ENCODE measurements around the gene PROCA1.
A peak's percentile ranks its signal among the peaks of the same experiment; 100 is the strongest.
"Not testable (repeated sequence)": the region's sequence is repeated elsewhere in the genome, so short reads cannot be mapped to it uniquely, and the experiment has no call there.

PROCA1 gene

DNA sequence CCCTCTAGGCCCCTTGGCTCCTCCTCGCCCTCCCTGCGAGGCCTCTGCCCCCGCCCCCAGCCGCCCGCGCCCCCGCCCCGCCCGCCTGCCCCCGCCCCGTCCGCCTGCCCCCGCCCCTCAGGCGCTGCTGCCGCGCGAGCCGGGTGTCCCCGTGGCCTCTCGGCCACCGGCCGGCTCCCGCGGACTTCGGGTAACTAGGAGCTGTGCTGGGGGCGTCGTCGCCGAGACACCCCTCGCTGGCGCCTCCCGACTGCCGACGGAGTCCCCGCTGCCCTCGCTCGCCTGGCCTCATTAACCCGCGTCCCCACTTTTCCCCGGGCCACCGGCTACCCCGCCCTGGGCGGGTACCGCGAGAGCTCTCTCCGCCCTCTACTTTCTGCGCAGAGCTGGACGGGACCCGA, 14.5 kb upstream of the PROCA1 start, which contains the start of gene TLCD1:
TSS of gene TLCD1 (minus strand) at position 8 of the 401 bp plus-strand sequence. CDS start 136 bp downstream, outside the sequence.
- peak in 1 of 2 donors; percentile 49 for DNase-seq (ENCODE audit: extremely low read depth in 1 of 2, low read depth in 1 of 2)

DNA sequence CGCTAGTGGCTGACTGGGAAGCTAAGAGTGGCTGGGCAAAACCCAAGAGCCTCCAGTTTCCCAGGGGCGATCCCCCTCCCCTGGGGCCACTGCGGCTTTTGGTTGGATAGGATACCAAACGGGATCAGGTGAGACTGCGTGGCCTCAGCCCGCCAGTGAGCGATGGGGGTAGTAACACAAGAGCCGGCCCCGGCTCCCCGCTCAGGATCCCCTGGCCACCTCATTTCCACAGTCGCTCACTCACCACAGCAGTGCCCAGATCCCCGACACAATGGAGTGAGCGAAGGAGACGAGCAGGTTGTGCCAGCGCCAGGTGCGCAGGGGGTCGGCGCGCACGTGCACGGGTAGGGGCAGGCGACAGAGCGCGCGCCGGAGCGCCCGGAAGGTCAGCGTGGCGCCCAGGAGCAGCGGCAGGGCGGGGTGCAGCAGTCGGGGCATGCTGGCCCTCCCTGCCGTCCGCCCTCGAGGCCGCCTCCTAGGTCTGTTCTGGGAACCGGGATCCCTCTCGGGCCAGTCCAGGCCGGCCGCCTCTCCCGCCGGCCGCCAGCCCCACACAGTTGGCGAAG, 14.1 kb upstream of the PROCA1 start:
- no peak for DNase-seq (ENCODE audit: extremely low read depth in 1 of 2, low read depth in 1 of 2)

DNA sequence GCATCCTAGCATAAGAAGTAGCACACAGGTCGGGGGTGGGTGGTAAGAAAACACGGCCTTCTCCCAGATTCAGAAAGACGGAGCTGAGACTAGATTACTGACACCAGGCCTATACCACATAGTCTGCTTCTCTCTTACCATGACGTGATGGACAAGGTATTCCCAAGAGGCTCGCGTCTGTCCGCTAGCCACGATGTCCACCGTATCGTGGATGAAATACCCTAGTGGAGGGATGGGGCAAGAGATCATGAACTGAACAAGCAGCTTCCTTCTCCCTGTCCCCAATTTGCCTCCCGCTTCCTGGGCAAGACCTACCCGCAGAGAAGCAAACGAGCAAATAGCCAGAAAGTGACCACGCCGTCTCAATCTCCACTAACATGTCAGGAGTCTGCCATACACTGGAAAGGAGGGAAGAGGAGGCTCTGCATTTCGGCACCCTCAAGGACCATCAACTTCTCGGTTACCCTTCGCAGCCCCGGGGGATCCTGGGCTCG, 13.5 kb upstream of the PROCA1 start:
- no peak for DNase-seq (ENCODE audit: extremely low read depth in 1 of 2, low read depth in 1 of 2)

DNA sequence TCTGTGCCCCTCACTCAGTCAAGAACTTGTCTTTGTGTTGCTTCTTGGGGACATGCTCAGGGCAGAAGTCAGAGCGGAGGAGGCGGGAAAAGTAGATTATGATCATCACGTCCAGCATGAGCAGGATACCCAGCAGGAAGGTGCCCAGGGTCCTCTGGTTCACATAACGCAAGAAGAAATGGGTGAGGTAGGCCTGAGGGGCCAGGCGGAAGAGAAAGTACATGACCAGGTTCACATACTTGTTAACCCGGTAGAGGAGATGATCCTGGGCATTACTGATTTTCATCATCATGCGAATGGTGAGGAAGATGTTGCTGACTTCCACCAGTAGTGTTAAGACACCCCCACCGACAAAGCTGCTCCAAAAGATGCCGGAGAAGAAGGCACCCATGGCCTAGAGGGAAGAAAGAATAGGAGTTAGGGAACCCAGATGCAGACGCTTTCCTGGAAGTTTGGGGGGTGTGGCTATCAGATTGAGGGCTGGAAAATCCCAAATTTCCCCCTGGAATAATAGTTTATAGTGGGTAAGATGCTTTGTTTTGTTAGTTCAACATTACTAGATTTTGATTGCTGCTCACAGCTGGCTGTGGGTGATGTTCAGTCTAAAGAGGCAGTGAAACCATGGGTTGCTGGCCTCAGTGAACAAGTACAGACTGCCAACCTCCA, 12.9 kb upstream of the PROCA1 start:
- DNase-seq (ENCODE audit: extremely low read depth in 1 of 2, low read depth in 1 of 2): no peak

DNA sequence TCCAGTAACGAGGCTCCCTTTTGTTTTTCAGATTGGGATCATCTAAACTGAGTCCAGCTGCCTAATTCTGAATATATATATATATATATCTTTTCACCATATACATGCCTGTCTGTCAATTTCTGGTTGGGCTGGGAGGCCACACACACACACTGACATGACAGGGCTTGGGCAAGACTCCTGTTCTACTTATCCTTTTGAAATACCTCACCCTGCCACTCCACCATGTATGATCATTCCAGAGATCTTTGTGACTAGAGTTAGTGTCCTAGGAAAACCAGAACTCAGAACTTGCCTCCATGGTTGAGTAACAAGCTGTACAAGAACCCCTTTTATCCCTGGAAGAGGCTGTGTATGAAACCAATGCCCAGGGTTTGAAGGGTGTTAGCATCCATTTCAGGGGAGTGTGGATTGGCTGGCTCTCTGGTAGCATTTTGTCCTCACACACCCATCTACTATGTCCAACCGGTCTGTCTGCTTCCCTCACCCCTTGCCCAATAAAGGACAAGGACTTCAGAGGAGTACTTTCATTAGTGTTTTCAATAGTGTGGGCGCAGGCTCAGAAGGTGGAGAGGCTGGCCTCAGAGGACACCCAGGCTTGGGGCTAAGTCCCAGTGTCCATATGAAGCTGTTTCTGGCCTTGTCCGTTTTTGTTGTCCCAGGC, 12.3 kb upstream of the PROCA1 start:
- not testable (repeated sequence) for DNase-seq (ENCODE audit: extremely low read depth in 1 of 2, low read depth in 1 of 2)

DNA sequence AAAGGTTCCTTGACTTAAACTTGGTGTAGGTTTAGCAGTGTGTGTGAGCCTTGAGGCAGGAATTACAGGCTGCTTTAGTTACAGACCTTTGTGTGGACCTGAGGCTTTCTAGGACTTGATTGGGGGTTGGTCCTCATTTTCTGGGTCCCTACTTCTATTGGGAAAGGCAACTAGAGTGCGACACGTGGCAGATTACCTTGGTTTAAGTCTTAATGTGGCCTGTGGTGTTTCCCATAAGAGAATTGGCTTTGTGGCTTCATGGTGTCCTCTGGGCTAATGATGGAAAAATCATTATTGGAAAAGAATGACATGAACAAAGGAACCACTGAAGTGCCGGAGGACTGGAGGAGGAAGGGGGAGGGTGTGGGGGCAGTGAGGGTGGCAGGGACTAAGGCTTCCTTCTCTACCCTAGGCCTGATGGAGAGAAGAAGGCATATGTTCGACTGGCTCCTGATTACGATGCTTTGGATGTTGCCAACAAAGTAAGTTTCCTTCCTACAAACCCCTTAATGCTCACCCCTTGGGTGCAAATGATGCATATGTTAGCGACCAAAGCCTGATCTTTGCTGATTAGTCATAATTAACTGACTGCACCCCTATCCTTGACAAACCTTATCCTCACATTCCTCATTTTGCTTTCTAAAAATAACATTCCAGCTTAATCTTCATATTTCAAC, 11.6 kb upstream of the PROCA1 start:
- DNase-seq (ENCODE audit: extremely low read depth in 1 of 2, low read depth in 1 of 2): no peak

DNA sequence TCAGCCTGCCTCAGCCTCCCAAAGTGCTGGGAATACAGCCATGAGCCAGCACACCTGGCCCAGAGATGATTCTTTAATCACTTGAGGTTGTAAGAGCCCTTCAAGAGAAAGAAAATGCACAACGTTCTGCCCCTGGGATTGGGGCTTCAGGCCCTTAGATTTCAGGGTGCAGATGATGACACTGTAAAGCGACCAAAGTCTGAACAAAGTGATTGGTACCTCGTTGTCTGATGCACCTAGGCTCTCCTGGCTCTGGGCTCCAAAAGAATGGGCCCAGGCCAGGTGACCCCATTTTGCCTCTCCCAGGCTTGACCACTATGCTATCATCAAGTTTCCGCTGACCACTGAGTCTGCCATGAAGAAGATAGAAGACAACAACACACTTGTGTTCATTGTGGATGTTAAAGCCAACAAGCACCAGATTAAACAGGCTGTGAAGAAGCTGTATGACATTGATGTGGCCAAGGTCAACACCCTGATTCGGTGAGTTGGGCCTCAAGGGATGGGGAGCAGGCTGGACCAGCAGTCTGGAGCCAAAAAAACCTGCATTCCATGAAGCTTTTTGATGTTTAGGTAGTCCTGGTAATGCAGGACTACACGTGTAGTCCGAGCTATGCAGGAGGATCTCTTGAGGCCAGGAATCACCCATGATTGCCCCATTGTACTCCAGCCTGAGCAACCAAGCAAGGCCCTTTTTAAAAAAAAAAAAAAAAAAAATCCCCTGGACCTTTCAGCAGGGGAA, 10.9 kb upstream of the PROCA1 start:
- no peak for DNase-seq (ENCODE audit: extremely low read depth in 1 of 2, low read depth in 1 of 2)

DNA sequence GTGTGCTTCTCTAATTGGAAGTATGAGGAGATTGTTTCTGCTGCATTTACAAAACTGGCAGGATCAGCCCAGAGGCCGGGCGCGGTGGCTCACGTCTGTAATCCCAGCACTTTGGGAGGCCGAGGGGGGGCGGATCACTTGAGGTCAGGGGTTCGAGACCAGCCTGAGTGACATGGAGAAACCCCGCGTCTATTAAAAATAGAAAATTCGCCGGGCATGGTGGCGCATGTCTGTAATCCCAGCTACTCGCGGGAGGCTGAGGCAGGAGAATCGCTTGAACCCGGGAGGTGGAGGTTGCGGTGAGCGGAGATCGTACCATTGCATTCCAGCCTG, 9.3 kb upstream of the PROCA1 start:
- DNase-seq (ENCODE audit: extremely low read depth in 1 of 2, low read depth in 1 of 2): not testable (repeated sequence)

DNA sequence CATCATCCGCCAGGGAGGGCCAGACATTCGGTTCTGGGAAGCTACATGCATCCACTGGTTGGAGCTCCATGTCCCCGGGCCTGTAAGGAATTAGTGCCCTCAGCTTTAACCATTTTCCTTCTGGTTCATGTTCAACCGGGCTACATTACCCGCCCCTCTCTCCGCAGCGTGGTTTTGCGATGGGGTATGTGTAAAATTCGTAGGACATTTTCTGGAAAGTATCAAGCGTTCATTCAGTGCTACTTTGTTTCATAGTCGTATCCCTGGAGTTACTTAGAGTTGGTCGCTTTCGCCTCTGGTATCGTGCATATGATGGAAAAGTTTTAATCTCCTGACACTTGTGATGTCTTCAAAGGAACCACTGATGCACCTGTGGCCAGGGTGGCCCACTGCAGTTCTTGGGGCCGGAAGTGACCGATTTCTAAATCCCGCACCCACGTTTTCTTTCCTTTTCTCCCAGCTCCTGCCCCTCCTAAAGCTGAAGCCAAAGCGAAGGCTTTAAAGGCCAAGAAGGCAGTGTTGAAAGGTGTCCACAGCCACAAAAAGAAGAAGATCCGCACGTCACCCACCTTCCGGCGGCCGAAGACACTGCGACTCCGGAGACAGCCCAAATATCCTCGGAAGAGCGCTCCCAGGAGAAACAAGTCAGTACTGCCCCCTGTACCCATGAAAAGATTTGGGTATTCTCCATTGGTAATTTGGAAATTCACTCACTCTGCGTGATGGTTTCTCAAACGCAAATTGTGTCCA, 8.7 kb upstream of the PROCA1 start:
- DNase-seq (ENCODE audit: extremely low read depth in 1 of 2, low read depth in 1 of 2): no peak

DNA sequence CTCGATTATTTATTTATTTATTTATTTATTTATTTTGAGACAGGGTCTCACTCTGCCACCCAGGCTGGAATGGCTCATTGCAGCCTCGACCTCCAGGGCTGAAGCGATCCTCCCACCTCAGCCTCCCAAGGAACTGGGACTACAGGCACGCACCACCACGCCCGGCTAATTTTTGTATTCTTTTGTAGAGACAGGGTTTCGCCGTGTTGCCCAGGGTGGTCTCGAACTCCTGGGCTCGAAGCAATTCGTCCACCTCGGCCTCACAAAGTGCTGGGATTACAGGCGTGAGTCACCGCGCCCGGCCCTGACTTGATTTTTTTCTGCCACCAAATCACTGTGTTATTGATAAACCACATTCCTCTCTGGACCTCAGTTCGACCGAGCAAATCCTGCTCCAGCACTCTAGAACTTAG, 7.3 kb upstream of the PROCA1 start:
- no peak for DNase-seq (ENCODE audit: extremely low read depth in 1 of 2, low read depth in 1 of 2)

DNA sequence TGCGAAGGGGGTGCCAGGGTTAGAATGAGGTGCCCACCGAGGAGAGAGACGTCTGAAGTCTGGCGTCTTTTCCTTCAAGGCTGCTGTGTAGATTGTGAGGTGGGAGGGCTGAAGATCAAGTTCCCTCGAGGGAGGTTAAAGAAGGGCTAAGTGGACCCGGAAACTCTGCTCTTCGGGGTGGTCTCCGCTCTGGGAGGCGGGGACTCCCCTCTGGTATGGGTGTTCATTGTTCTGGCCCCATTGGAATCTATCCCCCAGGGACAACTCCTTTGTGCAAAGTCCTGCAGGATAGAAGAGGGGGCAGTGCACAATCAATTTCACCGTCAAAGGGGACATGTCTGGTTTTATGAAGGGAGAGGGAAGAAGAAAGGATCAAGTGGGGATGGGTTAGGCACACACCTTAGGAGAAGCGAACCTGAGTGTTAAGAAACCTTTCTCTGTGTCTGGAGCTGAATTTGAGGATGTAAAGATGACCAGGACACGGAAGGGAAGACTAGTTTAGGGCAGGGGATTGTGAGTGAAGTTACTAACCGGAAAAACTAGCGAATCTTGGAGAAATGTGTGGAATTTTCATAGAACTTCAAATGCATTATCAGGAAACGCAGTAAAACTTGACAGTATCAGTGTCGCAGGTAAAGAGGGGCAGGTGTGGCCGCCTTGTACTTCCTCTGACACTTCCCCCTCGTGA, 6.8 kb upstream of the PROCA1 start:
- DNase-seq (ENCODE audit: extremely low read depth in 1 of 2, low read depth in 1 of 2): no peak

DNA sequence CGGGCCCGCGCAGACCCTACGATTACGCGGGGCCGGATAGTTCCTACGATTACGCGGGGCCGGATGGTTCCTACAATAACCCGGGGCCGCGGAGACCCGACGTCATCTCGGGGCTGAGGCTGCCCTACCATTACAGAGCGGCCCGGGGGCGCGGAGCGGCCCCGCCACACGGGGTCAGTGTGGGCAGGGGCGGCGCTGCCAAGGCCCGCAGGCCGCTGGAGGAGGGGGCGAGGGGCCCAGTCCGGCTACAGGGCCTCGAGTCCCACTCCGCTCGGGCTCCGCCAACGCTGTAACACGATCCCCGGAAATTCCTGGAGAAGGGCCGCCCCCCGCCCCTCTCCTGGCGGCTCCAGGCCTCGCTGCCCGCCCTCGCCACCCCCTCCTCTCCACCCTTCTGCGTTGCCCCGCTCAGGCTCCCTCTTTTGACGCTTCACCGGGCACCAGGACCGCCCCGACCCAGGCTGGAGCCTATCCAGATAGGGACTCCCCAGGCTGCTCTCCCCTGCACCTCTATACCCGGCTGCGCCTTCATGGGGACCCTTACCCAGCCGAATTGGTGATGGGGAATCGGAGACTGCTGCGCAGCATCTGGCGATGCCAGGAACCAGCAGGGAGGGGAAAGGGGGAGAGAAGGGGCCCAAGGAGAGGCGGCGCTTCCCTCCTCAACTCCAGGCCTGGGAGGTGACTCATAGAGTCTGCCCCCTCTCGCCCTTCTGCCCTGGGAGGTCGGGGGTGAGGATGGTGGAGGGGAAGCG, 6.1 kb upstream of the PROCA1 start, which contains the start of gene RAB34:
TSS of gene RAB34 (minus strand) at position 291 of the 755 bp plus-strand sequence. CDS start 602 bp downstream, outside the sequence.
- DNase-seq (ENCODE audit: extremely low read depth in 1 of 2, low read depth in 1 of 2): peak in 1 of 2 donors; percentile 25

DNA sequence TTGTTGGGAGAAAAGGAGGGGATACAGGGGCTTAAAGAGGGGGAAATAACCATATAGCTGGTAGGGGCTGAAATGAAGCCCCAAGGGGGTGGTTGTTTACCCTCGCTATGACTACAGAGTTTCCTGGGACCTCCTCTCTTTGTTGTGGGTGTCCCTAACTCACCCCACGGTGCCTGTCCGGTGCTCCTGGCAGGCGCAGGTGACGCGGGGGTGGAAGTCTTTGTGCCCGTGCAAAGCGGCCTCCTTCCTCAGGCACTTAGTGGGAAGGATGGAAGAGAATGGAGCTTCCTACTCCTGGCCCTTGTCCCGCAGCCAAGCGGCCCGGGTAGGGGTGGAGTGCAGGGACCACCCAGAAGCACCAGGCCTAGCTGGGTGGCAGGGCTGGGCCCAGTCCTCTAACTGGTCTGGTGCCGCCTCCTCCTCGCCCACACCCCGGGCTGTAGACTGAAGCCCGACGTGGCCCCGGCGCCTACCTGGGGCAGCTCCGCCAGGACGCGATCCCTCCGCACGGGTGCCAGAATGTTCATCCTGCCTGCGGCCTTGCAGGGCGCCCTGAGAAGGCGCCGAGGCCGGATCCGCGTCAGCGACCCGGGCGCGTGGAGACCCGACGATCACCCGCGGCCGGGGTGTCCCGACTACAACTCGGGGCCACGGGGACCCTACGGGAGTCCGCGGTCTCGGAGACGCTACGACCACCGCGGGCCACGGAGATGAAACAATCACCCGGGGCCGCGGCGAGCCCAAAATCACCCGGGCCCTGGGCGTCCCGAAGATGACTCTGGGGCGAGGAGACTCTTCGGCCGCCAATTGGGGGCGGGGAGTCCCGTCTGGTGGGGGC, 5.3 kb upstream of the PROCA1 start:
- no peak for DNase-seq (ENCODE audit: extremely low read depth in 1 of 2, low read depth in 1 of 2)

DNA sequence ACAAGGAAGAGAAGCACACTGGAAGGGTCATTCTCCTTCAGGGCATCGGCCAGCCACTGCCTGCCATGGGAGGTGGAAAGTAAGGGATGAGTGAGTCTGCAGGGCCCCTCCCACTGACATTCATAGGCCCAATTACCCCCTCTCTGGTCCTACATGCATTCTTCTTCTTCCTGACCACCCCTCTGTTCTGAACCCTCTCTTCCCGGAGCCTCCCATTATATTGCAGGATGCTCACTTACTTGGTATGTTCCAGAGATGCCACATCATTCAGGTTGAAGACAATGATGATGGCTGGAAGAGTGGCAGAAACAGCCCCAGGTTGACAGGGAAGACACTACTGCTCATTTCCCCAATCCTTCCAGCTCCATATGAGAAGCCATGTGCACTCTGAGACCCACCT, 3.5 kb upstream of the PROCA1 start:
- DNase-seq (ENCODE audit: extremely low read depth in 1 of 2, low read depth in 1 of 2): no peak

DNA sequence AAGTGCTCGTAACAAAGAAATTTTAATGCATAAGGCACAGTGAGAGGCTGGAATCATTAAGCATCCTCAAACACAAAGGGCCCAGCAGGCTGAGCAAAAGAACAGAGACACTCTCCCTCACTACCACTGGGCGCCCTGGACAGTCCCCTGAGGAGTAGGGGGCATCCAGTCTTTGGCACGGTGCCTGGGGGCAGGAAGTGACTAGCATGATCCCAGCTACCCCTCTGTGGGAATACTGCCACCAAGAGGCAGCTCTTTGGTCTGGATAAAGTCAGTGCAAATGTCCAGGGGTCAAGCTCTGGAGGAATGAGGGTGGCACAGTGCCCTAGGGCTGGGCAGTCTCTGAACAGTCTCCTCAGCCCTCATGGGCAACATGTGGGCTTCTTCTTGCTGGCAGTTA, 2.6 kb upstream of the PROCA1 start:
- no peak for DNase-seq (ENCODE audit: extremely low read depth in 1 of 2, low read depth in 1 of 2)

DNA sequence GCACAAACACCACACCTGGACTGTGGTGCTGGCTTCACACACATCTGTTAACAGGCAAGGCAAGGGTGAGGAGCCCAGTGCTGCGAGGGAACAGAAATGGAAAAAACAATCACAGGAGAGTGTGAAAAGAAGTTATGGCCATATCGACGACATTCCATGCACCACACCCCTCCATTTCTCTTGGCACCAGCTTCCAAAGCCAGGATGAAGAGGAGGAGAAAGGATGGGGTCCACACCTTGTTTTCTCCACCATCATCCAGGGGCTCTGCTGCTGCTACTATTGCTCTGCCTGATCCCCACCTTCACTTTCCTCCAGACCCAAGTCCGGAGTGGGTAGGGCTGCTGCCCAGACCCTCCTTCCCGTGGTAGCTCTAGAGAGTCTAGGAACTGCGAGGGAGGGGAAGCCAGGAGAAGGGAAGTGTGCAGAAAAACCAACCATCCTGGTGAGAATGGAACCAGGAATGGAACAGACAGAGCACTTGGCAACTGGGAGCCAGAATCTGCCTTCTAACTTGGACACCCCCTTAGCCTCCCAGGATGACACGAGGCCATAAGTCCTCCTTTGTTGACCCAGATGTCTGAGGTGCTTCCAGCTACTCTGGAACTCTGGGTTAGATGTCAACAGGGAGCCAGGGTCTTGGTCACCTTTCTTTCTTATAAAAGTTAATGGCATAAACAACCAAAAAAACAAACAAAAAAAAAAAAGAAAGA, 1.2 kb upstream of the PROCA1 start:
- no peak for DNase-seq (ENCODE audit: extremely low read depth in 1 of 2, low read depth in 1 of 2)

DNA sequence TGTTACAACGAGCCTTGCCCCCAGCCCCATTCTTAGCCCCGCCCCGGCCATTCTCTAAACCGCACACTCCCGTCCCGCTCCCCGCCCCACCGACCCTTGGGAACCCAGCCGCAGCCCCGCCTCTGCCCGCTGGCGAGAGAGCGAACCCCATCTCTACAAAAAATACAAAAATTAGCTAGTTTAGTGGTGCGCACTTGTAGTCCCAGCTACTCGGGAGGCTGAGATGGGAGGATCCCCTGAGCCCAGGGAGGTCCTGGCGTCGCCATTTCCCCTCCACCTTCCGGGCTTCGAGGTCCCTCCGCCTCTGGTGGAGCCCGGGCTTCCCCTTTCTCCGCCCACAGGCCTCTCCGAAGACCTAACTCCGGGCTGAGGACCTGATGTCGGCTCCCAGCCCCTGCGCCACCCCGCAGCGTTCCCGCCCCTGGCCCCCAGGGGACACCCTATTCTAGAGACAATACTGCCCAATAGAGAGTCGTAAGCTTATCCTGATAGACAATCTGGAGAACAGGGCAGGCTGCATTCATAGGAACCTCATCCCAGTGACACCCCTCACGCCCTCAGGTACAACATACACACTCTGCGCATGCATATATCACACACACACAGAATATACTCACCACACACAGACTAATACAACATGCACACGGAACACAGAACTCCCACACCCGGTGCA, 480 bp upstream of the PROCA1 start:
- peak in 1 of 2 donors; percentile 30 for DNase-seq (ENCODE audit: extremely low read depth in 1 of 2, low read depth in 1 of 2)
